Measurements from ENCODE around the gene CT55. TPM values are rescaled to one million over a fixed set of nuclear protein-coding genes. Genes with fewer than 3 reads are reported as not detected.
A peak's percentile ranks its signal among the peaks of the same experiment; 100 is the strongest.

CT55 gene
- total RNA-seq, 1 donor from 2014 or later: not detected

GRCh38 chrX:135112096-135112729, 59.0 kb downstream of the CT55 start:
- Mint-ChIP-seq H3K4me3 (ENCODE audit: unreplicated experiment) (no peak overlapping the region), H3K27ac (ENCODE audit: unreplicated experiment) (no peak overlapping the region), H3K36me3 (ENCODE audit: unreplicated experiment) (no peaks in the 10 kb centered on the region), H3K9me3 (ENCODE audit: unreplicated experiment) (peaks cover 7% of the 10 kb centered on the region), H3K4me1 (ENCODE audit: unreplicated experiment) (no peaks in the 10 kb centered on the region), H3K27me3 (ENCODE audit: unreplicated experiment) (peaks cover 18% of the 10 kb centered on the region)
- no peak for DNase-seq (ENCODE audit: extremely low spot score, unreplicated experiment)
- peak; percentile 61 for TF ChIP-seq CTCF (IDR thresholded peaks at IDR 0.05)

GRCh38 chrX:135109554-135109953, 61.6 kb downstream of the CT55 start:
- H3K9me3 Mint-ChIP-seq (ENCODE audit: unreplicated experiment): peaks cover 7% of the 10 kb centered on the region
- no peak overlapping the region for H3K4me3 Mint-ChIP-seq (ENCODE audit: unreplicated experiment)
- H3K36me3 Mint-ChIP-seq (ENCODE audit: unreplicated experiment): no peaks in the 10 kb centered on the region

More at GRCh38 chrX:135109554-135109953, 61.6 kb downstream of the CT55 start:
- no peak for DNase-seq (ENCODE audit: extremely low spot score, unreplicated experiment)
- TF ChIP-seq CTCF (IDR thresholded peaks at IDR 0.05): no peak
- Mint-ChIP-seq H3K27me3 (ENCODE audit: unreplicated experiment) (peaks cover 27% of the 10 kb centered on the region), H3K27ac (ENCODE audit: unreplicated experiment) (no peak overlapping the region), H3K4me1 (ENCODE audit: unreplicated experiment) (no peaks in the 10 kb centered on the region)

Other genes starting within 250 kb of the CT55 start
- 3.2 and 3.3 TPM in 2 replicates for gene SMIM10, start 180.4 kb downstream of the CT55 start, total RNA-seq
- 27.9 and 33.1 TPM in 2 replicates for gene RTL8B, start 148.9 kb downstream of the CT55 start, total RNA-seq
- gene RTL8C, start 139.0 kb downstream of the CT55 start, total RNA-seq: 213 and 230 TPM in 2 replicates
- gene RTL8A, start 119.3 kb downstream of the CT55 start, total RNA-seq: 56.4 and 58.6 TPM in 2 replicates
- 1.9 and 2.7 TPM in 2 replicates for gene SMIM10L2B, start 72.7 kb downstream of the CT55 start, total RNA-seq
- gene ETDB, start 50.9 kb downstream of the CT55 start, total RNA-seq: not detected in 2 replicates
- gene ETDA, start 80.7 kb upstream of the CT55 start, total RNA-seq: not detected in 2 replicates
- not detected in 2 replicates for gene ETDC, start 138.1 kb upstream of the CT55 start, total RNA-seq
- gene ZNF75D, start 172.7 kb upstream of the CT55 start, total RNA-seq: 7.1 and 8.3 TPM in 2 replicates
- 12.2 and 13.2 TPM in 2 replicates for gene ZNF449, start 173.4 kb upstream of the CT55 start, total RNA-seq

Data from osteocyte (in vitro differentiated cells).